B cell (primary cell): ENCODE data around the gene FMNL2.

Source experiments
- CTCF ChIP-seq: fragments of 200-600 bp; IDR thresholded peaks from one replicate; pipeline ENCODE4 v1.8.0; 2022; ENCODE audit warnings: antibody characterized with exemption, mild to moderate bottlenecking
- EZH2 ChIP-seq: IDR thresholded peaks from 2 replicates; pipeline ENCODE4 v1.6.1; 2012; ENCODE audit warnings: borderline replicate concordance, low read depth, mild to moderate bottlenecking, moderate library complexity, low read length; ENCODE audit not compliant: insufficient read depth, poor library complexity, severe bottlenecking

GRCh38 chr2:152430876-152431275 lies 95.9 kb downstream of the FMNL2 start:
- no peak for TF ChIP-seq CTCF
- no peak for TF ChIP-seq EZH2
